HG02588 (cell line): ENCODE measurements around the gene VPS16.
"Not testable (repeated sequence)": the region's sequence is repeated elsewhere in the genome, so short reads cannot be mapped to it uniquely, and the experiment has no call there.

Experiments
- ATAC-seq: cut with Tn5 transposase; IDR thresholded peaks from one replicate; pipeline ENCODE4 v1.9.1; 2021; ENCODE audit warnings: mild to moderate bottlenecking, moderate library complexity; ENCODE audit not compliant: unreplicated experiment

VPS16 gene

DNA sequence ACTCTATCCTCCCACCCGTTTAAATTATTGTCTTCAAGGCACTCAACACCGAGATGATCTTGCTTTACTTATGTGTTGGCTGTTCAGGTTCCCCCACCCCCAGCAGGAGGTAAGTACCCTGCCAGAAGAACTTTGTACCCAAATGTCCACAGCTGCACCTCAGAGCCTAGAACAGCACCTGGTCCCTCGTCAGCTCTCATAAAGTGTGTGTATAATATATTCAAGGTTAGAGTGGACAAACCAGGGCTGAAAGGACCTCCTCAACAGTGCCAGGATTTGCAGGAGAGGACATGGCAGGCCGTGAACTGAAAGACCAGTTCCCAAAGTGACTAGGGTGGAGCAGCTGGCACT, 34.2 kb upstream of the VPS16 start:
- no peak for ATAC-seq

DNA sequence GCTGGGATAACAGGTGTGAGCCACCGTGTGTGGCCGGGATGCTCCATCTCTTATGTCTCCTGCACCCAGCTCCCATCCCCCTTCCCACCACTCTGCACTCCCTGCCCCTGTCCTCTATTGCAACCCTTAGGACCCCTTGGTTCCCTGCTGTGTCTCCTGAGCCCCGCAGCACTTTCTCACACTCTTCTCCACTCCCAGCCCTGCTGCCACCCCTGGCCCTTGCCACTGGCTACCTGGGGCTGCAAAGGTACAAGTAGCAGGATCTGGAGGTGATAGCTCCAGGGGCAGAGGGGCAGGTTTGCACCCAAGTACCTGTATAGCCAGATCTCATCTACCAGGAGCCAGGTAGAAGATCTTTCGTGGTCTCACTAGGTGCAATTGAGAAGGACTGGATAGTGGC, 33.5 kb upstream of the VPS16 start:
- no peak for ATAC-seq

DNA sequence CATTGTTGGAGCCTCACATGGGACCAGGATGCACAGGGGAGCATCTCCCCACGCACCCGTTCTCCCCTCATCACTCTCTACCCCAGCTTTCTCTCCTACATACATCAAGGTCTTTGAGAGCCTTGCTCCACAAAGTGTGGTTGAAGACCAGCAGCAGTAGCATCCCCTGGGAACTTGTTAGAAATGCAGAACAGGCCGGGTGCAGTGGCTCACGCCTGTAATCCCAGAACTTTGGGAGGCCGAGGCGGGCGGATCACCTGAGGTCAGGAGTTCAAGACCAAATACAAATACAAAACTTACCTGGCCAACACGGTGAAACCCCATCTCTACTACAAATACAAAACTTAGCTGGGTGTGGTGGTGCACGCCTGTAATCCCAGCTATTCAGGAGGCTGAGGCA, 32.6 kb upstream of the VPS16 start:
- ATAC-seq, result not testable (repeated sequence)

DNA sequence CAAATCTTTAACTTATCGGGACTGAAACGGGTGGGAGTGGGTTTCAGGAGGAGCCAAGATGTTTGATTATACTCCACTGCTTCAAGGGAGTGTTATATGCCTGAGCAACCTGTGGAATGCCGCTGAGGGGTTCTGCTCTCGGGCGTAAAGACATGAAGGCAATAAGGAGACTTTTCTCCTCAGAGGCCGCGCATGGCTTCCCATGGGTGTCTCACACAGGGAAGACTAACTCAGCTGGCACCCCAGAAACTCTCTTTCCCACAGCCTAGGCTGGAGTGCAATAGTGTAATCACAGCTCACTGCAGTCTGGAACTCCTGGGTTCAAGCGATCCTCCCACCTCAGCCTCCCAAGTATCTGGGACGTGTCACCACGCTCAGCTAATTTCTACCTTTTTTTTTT, 30.9 kb upstream of the VPS16 start:
- ATAC-seq, result no peak

DNA sequence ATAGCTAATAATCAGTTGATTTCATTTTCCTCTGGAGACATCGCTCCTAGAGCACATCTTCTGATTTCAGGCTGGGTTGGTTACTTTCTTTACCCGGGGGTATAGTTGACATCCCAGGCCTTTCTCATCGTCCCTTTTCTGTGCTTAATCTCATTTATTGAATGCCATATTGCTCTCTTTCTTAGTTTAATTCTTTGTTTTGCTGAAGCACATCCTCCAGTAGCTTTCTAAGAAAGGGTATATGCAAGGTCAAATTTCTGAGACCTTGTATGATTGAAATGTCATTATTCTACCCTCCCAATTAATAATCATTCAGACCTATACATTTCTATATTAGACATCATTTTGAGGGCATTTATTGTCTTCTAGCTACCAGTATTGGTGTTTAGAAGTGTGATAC, 28.4 kb upstream of the VPS16 start:
- no peak for ATAC-seq

DNA sequence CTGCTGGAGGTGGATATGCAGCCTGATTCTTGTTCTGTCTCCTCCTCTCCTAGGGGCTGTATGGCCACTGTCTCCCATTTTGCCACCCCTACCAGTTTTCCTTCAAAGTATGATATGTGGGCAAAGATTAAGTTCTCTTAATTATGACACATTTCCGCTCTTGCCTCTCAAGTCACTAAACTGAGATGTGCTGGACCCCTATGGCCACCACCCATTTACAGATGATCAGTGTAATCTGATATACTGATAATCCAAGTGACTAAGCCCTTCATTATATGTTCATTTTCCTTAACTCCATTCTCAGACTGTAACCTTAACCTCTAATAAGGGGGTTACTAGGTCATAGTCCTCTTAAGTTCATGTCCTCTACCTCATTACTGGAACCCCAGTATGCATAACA, 26.5 kb upstream of the VPS16 start:
- no peak for ATAC-seq

DNA sequence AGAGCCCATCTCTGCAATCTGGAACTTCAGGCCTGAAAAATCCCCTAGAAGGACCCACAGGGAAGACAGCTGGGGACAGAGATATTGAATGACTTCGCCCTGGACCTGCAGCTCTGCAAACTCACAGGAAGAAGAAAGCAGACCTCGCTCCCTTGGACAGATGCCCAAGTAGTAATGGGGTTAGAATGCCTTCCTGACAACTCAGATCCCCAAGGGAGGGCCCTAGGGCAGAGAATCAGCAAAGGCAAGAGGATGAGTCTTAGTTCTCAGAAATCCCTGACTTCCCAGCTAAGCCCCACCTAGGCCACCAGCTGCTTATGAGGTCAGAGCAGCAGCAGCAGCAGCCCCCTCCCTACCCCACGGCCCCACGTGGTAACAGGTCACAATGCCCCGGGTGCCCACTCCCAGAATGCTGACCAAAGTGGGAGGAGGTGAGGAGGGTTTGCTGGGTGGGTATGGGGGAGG, 25.9 kb upstream of the VPS16 start, which contains the start of gene C20orf141:
Gene C20orf141 (plus strand): TSS at position 401 of the 465 bp plus-strand sequence. CDS start 198 bp downstream, outside the sequence.
- no peak for ATAC-seq

DNA sequence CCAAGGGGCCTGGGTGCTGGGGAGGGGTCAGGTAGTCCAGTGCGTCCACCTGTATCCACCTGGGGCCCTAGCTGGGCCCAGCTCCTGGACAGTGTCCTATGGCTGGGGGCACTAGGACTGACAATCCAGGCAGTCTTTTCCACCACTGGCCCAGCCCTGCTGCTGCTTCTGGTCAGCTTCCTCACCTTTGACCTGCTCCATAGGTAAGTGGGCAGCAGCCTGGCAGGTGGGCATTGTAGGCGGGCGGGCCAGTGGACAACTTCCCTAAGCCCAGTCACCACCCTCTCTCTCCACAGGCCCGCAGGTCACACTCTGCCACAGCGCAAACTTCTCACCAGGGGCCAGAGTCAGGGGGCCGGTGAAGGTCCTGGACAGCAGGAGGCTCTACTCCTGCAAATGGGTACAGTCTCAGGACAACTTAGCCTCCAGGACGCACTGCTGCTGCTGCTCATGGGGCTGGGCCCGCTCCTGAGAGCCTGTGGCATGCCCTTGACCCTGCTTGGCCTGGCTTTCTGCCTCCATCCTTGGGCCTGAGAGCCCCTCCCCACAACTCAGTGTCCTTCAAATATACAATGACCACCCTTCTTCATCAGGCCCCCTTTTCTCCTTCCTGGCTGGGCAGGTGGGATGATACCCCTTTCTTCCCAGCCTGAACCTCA, 25.2 kb upstream of the VPS16 start:
- ATAC-seq, result no peak

DNA sequence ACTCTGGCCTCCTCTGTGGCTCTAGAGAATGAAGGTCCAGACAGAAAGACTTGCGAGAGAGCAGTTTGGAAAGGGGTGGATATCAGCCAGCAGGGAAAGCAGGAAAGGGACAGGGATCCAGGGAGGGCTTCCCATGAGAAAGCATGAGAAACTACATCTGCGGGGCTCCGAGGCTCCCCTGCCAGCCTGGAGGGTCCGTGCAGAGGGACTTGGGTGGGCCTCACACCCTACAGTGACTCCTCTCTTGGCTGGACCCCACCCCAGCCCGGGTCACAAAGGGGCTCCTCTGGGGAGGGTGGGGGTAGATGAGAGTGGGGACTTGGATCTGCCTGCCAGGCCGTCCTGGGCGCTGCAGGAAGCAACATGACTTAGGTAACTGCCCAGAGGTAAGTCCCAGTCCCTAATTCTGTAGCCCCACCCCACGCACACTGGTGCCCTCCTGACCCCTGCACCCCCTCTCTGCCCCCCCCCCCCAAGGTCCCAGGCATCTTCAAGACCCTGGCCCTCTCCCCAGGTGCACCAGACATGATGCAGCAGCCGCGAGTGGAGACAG, 24.4 kb upstream of the VPS16 start, which contains the start of gene TMEM239:
Gene TMEM239 (plus strand): TSS at position 335 of the 553 bp plus-strand sequence. CDS start 191 bp downstream, at position 526.
- no peak for ATAC-seq

DNA sequence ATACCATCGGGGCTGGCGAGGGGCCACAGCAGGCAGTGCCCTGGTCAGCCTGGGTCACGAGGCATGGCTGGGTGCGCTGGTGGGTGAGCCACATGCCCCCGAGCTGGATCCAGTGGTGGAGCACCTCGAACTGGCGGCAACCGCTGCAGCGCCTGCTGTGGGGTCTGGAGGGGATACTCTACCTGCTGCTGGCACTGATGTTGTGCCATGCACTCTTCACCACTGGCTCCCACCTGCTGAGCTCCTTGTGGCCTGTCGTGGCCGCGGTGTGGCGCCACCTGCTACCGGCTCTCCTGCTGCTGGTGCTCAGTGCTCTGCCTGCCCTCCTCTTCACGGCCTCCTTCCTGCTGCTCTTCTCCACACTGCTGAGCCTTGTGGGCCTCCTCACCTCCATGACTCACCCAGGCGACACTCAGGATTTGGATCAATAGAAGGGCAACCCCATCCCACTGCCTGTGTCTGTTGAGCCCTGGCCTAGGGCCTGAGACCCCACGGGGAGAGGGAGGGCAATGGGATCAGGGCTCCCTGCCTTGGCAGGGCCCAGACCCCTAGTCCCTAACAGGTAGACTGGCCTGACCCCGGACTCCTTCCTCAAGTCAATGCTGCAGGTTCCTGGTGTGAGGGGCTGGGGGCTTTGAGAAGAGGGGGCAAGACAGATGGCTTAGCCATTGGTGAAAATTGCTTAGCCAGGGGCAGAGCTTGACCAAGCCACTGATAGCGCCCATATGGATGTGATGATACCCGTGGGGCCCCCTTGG, 23.8 kb upstream of the VPS16 start:
- ATAC-seq, result no peak

DNA sequence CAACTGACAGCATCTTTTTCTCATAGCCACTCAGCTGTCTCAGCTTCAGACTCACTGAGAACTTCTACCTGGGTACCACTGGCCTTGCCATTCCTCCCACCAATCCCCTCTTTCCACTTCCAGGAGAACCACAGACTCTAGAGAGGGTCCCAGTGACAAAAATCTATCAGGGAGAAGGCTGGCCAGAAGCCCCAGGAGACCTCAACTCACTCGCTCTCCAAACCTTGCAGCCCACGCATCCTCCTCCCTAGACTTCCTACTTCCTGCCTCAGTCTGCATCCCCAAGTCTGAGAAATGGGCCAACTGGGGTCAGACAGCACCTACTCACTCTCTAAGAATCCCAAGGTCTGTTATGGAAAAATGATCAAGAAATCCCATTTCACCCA, 23.2 kb upstream of the VPS16 start:
- no peak for ATAC-seq

DNA sequence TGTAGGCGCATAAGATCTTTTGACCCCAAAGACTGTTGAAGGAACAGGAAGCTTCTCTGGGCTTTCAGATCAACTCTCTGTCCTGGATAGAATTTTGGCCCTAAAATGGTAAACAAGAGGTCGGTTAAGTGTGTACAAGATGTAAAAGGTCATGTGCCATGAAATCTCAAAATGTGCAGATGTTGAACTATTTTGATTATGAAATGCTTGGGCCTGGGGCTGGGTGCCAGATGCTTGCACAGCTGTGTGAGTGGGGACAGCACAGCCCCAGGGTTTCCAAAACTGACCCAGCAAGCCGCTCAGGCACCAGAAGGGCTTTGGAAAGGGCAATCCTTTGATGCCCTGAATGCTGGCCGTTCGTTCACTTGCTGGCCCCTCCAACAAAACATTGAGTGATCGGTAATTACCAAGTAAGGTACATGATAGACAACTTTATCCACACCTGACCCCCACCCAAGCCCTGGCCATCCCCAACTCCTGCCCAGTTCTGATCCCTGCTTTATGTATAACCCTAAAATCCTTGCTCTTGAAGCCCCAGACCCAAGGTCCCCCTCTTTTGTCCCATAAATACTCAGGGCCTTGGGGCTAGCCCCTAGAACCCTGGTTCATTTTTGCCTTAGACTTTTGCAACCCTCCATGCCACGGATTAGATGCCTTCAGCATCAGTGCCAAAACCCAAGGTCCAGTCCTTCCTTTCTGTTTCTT, 22.5 kb upstream of the VPS16 start:
- ATAC-seq, result no peak

DNA sequence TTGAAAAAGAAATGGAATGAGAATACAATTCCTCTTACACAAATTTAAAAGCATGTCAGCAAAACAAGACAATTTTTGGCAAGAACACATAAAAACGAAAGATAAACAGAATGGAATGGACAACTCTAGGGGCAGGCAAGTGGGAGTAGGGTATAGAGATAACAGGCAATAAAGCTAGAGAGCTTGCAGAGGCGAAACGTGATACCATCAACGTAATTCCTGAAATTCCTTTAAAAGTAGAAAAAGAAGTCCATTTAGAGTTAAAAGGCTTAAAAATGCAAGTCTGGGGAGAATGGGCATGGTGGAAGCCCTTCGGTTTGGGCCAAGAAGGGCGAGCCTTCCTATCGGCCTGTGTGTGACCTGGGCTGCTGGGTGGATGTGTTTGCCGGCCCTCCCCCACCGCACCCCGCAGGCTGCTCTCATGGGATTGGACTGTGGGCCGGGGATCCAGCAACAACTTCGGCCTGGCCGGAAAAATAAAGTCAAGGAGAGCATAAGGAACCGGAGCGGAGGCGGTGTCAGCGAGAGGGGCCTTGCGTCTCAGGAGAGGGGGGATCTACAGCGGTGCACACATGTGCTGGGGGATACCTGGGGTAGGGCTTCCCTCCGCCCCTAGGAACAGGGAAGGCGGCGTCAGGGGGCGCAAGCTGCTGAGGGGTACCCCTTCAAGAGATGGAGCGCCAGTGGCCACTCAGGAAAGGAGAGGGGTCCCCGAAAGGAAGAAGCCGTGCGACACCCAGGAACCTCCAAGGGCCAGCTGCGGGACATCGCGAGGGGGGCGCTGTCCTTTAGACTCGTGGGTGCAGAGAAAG, 20.3 kb upstream of the VPS16 start:
- no peak for ATAC-seq

DNA sequence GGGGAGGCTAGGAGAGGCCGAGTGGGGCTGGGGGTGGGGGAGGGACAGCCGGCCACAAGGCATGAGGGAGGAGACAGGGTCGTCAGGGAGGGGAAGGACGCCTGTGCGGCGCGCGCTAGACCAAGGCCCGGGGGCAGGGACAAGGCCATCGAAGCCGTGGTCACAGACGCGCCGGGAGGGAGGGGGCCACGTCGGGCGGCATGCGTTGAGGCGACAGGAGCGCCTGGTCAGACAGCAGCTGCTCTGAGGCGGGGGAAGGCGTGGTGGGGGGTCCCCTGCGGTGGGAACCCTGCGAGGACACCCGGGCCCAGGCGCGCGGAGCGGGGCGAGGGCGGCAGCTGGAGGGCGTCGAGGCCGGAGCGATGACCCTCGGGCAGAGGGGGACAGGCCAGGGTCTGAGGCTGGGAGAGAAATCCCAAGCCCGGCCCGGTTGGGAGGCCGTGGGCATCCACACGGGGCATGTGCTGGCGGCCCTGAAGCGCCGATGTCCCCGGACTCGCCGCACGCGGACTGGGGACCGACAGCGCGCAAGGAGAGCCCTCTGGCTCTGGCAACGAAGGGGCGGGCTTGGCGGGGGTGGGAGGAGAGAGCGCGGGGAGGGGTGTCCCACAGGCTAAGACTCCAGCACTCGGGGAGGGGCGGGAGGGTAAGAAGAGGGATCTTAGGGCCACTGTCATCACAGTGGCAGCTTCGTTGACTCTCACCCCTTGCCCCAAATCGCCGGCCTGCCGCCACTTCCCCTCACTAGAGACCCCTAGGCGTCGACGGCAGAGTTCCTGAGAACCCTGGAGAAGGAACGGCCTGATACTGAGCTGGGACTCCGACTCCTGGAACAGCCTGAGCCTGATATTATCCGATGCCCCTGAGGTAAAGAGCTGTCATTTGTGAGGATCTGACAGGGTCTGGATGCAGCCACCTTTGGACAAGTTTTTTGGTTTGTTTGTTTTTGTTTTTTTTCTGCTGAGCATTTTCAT, 19.4 kb upstream of the VPS16 start:
- no peak for ATAC-seq

DNA sequence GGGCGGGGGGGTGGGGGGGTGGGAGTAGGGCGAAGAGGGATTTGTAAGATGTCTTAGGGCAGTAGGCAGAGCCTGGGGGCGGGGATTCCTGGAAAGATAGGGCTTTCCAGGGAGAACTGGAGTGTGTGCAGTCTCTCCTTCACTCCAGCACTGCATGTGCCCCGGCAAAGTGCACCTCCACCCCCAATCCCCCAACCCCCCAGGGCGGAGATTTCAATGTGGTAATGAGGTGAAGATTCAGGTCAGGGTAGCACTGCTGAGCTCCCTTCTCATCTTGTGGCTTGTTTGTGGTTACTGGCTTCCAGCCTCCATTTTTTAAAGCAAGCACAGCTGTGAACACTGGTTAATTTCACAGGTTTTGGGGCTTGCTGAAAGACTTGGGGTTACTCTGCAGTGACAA, 18.5 kb upstream of the VPS16 start:
- ATAC-seq, result no peak

DNA sequence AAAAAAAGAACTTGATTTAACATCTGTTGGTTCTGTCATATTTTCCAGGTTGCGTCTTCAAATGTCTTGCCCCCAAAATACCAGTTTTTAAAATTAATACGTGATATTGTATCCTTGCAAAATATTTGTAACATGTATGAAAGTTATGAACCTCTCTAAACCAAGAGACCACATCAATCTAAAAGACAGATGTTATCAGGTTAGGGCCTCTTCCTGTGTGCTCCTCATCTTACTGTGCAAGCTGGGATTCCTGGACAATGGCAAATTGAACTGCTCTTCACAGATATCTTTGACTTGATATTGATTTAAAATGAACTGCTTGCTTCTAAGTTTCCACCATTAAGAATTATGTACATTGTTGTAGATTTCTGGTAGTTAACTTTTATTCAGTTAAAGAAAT, 14.8 kb upstream of the VPS16 start:
- ATAC-seq, result no peak

DNA sequence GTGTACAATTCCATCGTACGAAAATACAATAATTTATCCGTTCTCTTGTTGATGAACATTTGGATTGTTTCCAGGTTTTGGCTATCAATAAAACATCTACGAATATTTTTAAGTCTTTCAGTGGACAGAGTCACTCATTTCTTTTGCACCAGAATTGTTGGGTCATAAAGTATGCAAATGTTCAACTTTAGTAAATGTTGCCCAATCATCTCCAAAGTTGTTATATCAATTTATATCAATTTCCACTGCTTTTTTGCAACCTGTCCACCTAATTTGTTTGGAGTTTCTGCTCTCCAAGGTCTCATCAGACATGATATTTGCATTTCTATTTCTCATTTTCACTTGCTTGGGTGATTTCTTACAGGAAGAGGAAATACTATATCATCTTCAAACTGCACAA, 13.9 kb upstream of the VPS16 start:
- ATAC-seq, result no peak

DNA sequence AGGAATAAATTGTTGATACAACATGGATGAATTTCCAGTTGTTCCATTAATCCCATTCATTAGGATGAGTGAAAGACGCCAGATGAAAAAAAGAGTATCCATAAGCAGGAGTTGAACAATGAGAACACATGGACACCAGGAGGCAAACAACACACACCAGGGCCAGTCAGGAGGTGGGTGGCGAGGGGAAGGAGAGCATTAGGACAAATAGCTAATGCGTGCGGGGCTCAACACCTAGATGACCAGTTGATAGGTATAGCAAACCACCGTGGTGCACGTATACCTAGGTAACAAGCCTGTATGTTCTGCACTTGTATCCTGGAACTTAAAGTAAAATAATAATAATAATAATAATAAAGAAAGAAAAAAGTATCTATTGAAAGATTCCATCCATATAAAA, 11.2 kb upstream of the VPS16 start:
- no peak for ATAC-seq

DNA sequence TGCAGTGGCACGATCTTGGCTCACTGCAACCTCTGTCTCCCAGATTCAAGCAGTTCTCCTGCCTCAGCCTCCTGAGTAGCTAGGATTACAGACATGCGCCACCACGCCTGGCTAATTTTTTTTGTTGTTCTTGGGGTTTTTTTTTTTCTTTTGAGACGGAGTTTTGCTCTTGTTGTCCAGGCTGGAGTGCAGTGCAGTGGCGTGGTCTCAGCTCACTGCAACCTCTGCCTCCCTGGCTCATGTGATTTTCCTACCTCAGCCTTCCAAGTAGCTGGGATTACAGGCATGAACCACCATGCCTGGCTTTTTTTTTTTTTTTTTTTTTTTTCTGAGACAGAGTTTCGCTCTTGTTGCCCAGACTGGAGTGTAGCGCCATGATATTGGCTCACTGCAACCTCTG, 9.3 kb upstream of the VPS16 start:
- ATAC-seq, result not testable (repeated sequence)

DNA sequence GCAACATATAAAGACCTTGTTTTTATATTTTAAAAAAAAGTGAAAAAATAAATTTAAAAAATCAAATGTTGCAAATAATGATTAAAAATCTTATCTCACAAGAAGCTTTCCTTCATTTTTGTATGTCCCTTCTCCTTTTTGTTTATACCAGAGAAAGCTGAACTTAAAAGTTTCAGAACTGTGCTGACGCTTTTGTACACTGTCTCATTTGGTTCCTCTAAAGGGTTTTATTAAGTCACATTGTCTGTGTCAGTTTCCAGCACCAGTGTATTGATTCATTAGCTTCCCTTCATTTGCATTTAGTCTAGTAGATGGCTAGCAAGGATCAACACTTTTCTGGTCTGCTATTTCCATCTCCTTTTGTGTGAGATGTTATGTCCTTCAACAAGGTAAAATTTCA, 6.8 kb upstream of the VPS16 start:
- no peak for ATAC-seq
